A549 (cell line): ENCODE measurements around the gene C19orf67. TPM values are rescaled to one million over a fixed set of nuclear protein-coding genes. Genes with fewer than 3 reads are reported as not detected.
A peak's percentile ranks its signal among the peaks of the same experiment; 100 is the strongest.

Experiments
- ATAC-seq, 2 experiments: fragments of 200-7000 bp in 1 of 2; fragments of >200 bp in 1 of 2; cut with Nextera tagmentation in 1 of 2; cut with Tn5 transposase in 1 of 2; 3 replicates each; pipeline versions ENCODE4 v1.8.0 to v1.9.1; 2018 to 2020; ENCODE audit warnings: mild to moderate bottlenecking in 1 of 2, moderate library complexity in 1 of 2
- CTCF ChIA-PET: fragments of 300-600 bp; sonication (Branson Sonifier 250); formaldehyde crosslinking; extraction: SDS; loops from one replicate; lab custom pipeline; 2021; ENCODE audit warnings: antibody characterized with exemption, inconsistent platforms; lab: Yijun Ruan, JAX
- POLR2A ChIA-PET: fragments of 350-600 bp; formaldehyde crosslinking; extraction: SDS; loops from one replicate; lab custom pipeline; 2021; ENCODE audit warnings: antibody characterized with exemption, inconsistent platforms; lab: Yijun Ruan, JAX
- DNase-seq, 2 experiments: peaks; one replicate each; pipeline versions ENCODE4 v3.0.0 to v3.0.0-alpha.2; 2011 to 2016; ENCODE audit warnings: low read depth in 1 of 2, low spot score in 1 of 2
- FAIRE-seq: peaks from 2 replicates; lab custom pipeline; 2011; peaks lifted over from hg19 to GRCh38; lab: Jason Lieb, UNC
- H3K27ac ChIP-seq, 2 experiments: fragments of >200 bp; sonication (Bioruptor Twin); formaldehyde crosslinking; 3 replicates each; pipeline ENCODE4 v1.5.1; 2016 to 2017
- H3K4me1 ChIP-seq: fragments of >200 bp; sonication (Bioruptor Twin); formaldehyde crosslinking; 3 replicates; pipeline ENCODE4 v1.6.1; 2016
- H3K4me2 ChIP-seq: fragments of >200 bp; sonication (Bioruptor Twin); formaldehyde crosslinking; 3 replicates; pipeline ENCODE4 v1.6.1; 2016
- H3K4me3 ChIP-seq: fragments of >200 bp; sonication (Bioruptor Twin); formaldehyde crosslinking; 3 replicates; pipeline ENCODE4 v1.5.1; 2016
- H3K9me3 ChIP-seq: fragments of >200 bp; sonication (Bioruptor Twin); formaldehyde crosslinking; 3 replicates; pipeline ENCODE4 v1.6.1; 2016
- ATOH8 ChIP-seq: fragments of 250-450 bp; sonication (Bioruptor Pico); IDR thresholded peaks from 2 replicates; pipeline ENCODE4 v1.5.0; 2020; ENCODE audit warnings: low read depth, mild to moderate bottlenecking, moderate library complexity
- BCL3 ChIP-seq: fragments of >200 bp; sonication (Bioruptor Twin); formaldehyde crosslinking; IDR thresholded peaks from 3 replicates; pipeline ENCODE4 v1.6.1; 2016
- BHLHE40 ChIP-seq: IDR thresholded peaks from 2 replicates; pipeline ENCODE4 v1.6.1; 2012; ENCODE audit warnings: low read depth, low read length, inconsistent platforms
- CHD4 ChIP-seq: fragments of 200-600 bp; sonication (generic); IDR thresholded peaks from 2 replicates; pipeline ENCODE4 v1.6.1; 2016; ENCODE audit warnings: antibody characterized with exemption, mild to moderate bottlenecking, borderline replicate concordance
- EHF ChIP-seq: fragments of 250-450 bp; sonication (Bioruptor Pico); IDR thresholded peaks from 2 replicates; pipeline ENCODE4 v1.5.0; 2020; ENCODE audit warnings: mild to moderate bottlenecking
- ESRRA ChIP-seq: fragments of 150-350 bp; IDR thresholded peaks from 2 replicates; pipeline ENCODE4 v1.6.1; 2014; ENCODE audit warnings: mild to moderate bottlenecking, low read length, borderline replicate concordance
- FOSL2 ChIP-seq, 2 experiments: fragments of 450-650 bp in 1 of 2; fragments of >200 bp in 1 of 2; sonication (Bioruptor Twin) in 1 of 2; formaldehyde crosslinking; IDR thresholded peaks; 2 replicates each; pipeline versions ENCODE4 v1.5.0 to v1.6.1; 2016 to 2020; ENCODE audit warnings: mild to moderate bottlenecking in 1 of 2, moderate library complexity in 1 of 2
- FOXS1 ChIP-seq: fragments of 250-450 bp; sonication (Bioruptor Pico); IDR thresholded peaks from 2 replicates; pipeline ENCODE4 v1.5.0; 2020; ENCODE audit warnings: mild to moderate bottlenecking, moderate library complexity
- GATA3 ChIP-seq: IDR thresholded peaks from 2 replicates; pipeline ENCODE4 v1.6.1; 2012; ENCODE audit warnings: borderline replicate concordance
- HES2 ChIP-seq: fragments of >200 bp; sonication (Bioruptor Twin); formaldehyde crosslinking; IDR thresholded peaks from 2 replicates; pipeline ENCODE4 v1.6.1; 2016
- HOXA7 ChIP-seq: fragments of 250-450 bp; sonication (Bioruptor Pico); IDR thresholded peaks from 2 replicates; pipeline ENCODE4 v1.5.0; 2020; ENCODE audit warnings: mild to moderate bottlenecking, moderate library complexity
- HOXB5 ChIP-seq: fragments of 250-450 bp; sonication (Bioruptor Pico); IDR thresholded peaks from 2 replicates; pipeline ENCODE4 v1.5.0; 2020; ENCODE audit warnings: mild to moderate bottlenecking, moderate library complexity
- KDM1A ChIP-seq: fragments of 200-600 bp; sonication (generic); IDR thresholded peaks from 2 replicates; pipeline ENCODE4 v1.6.1; 2016; ENCODE audit warnings: low read depth, mild to moderate bottlenecking
- MYC ChIP-seq: IDR thresholded peaks from 2 replicates; pipeline ENCODE4 v1.6.1; 2012; ENCODE audit warnings: mild to moderate bottlenecking, inconsistent platforms, low read length, improper control_type of control experiment, borderline replicate concordance
- NPAS2 ChIP-seq: fragments of 250-450 bp; sonication (Bioruptor Pico); IDR thresholded peaks from 2 replicates; pipeline ENCODE4 v1.8.0; 2022; ENCODE audit warnings: mild to moderate bottlenecking, moderate library complexity, borderline replicate concordance
- PHF8 ChIP-seq: fragments of 200-600 bp; sonication (generic); IDR thresholded peaks from 2 replicates; pipeline ENCODE4 v1.6.1; 2016; ENCODE audit warnings: low read depth, mild to moderate bottlenecking, antibody characterized with exemption, moderate library complexity, borderline replicate concordance
- POLR2AphosphoS2 ChIP-seq: conservative IDR thresholded peaks from 2 replicates; pipeline ENCODE4 v1.6.1; 2012; ENCODE audit warnings: low read length, improper control_type of control experiment, inconsistent platforms
- RAD21 ChIP-seq, 2 experiments: fragments of >200 bp in 1 of 2; sonication (Bioruptor Twin) in 1 of 2; formaldehyde crosslinking in 1 of 2; IDR thresholded peaks in 1 of 2; conservative IDR thresholded peaks in 1 of 2; 2 replicates in 1 of 2; 3 replicates in 1 of 2; pipeline ENCODE4 v1.6.1; 2012 to 2018; ENCODE audit warnings: inconsistent platforms in 1 of 2
- RNF2 ChIP-seq: fragments of 200-600 bp; sonication (generic); IDR thresholded peaks from 2 replicates; pipeline ENCODE4 v1.6.1; 2016; ENCODE audit warnings: low read depth, mild to moderate bottlenecking, antibody characterized with exemption, moderate library complexity, borderline replicate concordance
- SMC3 ChIP-seq: fragments of >200 bp; sonication (Bioruptor Twin); formaldehyde crosslinking; IDR thresholded peaks from 3 replicates; pipeline ENCODE4 v1.6.1; 2018; ENCODE audit warnings: inconsistent platforms
- SREBF2 ChIP-seq: fragments of 450-650 bp; IDR thresholded peaks from 2 replicates; pipeline ENCODE4 v1.6.1; 2014; ENCODE audit warnings: mild to moderate bottlenecking, moderate library complexity
- TP53 ChIP-seq: fragments of 250-450 bp; sonication (Bioruptor Pico); IDR thresholded peaks from 2 replicates; pipeline ENCODE4 v1.5.0; 2021; ENCODE audit warnings: mild to moderate bottlenecking, moderate library complexity
- ZC3H11A ChIP-seq: fragments of 450-650 bp; IDR thresholded peaks from 2 replicates; pipeline ENCODE4 v1.6.1; 2014; ENCODE audit warnings: antibody characterized with exemption, mild to moderate bottlenecking
- WGBS: methylation state at CpG from one replicate; pipeline ENCODE4 v1.1.6; 2017; ENCODE audit errors: missing lambda C conversion rate; 5-methylcytosine and 5-hydroxymethylcytosine counted together
- polyA plus RNA-seq, 4 experiments: library from polyadenylated mRNA; depleted of rRNA in 3 of 4; stranded (reverse); fragments of >200 nt; fragmentation: RNase III in 1 of 4; extraction: RNeasy Plus Mini Kit Qiagen cat#74134 plus additional on column Dnase treatment in 1 of 4; gene quantifications; 2 replicates in 3 of 4; 3 replicates in 1 of 4; pipeline ENCODE4 v1.2.3, GENCODE V29; 2011 to 2017

The C19orf67 gene
- polyA plus RNA-seq, 2 of the 4 experiments (the other 2 are of a cell fraction): not detected

- DNase-seq (no peak), ATAC-seq (no peak), FAIRE-seq (no peak)
- H3K27ac ChIP-seq: peak overlapping the region in 1 of 2 experiments; percentile 50; a peak in 2 of 6 replicates
- peak overlapping the region; percentile 32; the same call in 1 of the 3 replicates for H3K4me2 ChIP-seq
- TF ChIP-seq FOSL2 (IDR thresholded peaks at IDR 0.05) (no peak), FOSL2 (CRISPR knock-in tag; IDR thresholded peaks at IDR 0.05) (no peak), KDM1A (no peak), CHD4 (no peak), HOXA7 (CRISPR knock-in tag) (no peak), ESRRA (no peak), SREBF2 (no peak), RNF2 (no peak), HES2 (no peak), GATA3 (no peak), NPAS2 (CRISPR knock-in tag) (no peak), EHF (CRISPR knock-in tag) (no peak), BCL3 (no peak)
- no peak overlapping the region for H3K4me3 ChIP-seq
- ChIA-PET CTCF (no interaction called here), POLR2A (interaction anchor here (0.7 kb wide), 1 partner anchor 250 kb away, joined by 6 read pairs; no protein-coding TSS in a partner anchor)
- H3K4me1 ChIP-seq: peaks cover 21% of the 10 kb centered on the region
- WGBS: 65% methylated on average over 6 of the region's 12 CpGs
- no peaks in the 10 kb centered on the region for H3K9me3 ChIP-seq
These were observed 26.6 kb upstream of the C19orf67 start for GRCh38 chr19:14112051-14112808.

- Histone ChIP-seq H3K4me2 (no peak overlapping the region), H3K4me1 (peaks cover 18% of the 10 kb centered on the region), H3K27ac (no peak overlapping the region), H3K9me3 (no peaks in the 10 kb centered on the region), H3K4me3 (no peak overlapping the region)
- FAIRE-seq (no peak), DNase-seq (no peak), ATAC-seq (no peak)
- WGBS: 91% methylated on average over 1 of the region's 1 CpG
- ChIA-PET CTCF (interaction anchor here (0.9 kb wide), 1 partner anchor 237 kb away, joined by 3 read pairs; no protein-coding TSS in a partner anchor), POLR2A (no interaction called here)
- TF ChIP-seq POLR2AphosphoS2 (no peak), ZC3H11A (no peak), GATA3 (no peak), RAD21 (conservative IDR thresholded peaks at IDR 0.05 in 1 of 2, IDR thresholded peaks at IDR 0.05 in 1 of 2) (no peak), MYC (no peak), TP53 (CRISPR knock-in tag) (no peak), FOXS1 (no peak), ATOH8 (CRISPR knock-in tag) (no peak), PHF8 (no peak), HOXB5 (CRISPR knock-in tag) (no peak), HES2 (no peak), SMC3 (no peak), NPAS2 (CRISPR knock-in tag) (no peak), BHLHE40 (no peak)
These were observed 25.9 kb upstream of the C19orf67 start for GRCh38 chr19:14111486-14111885.
